HG03280 (cell line): ENCODE data around the gene ZFAND2A.
"Not testable (repeated sequence)": the region's sequence is repeated elsewhere in the genome, so short reads cannot be mapped to it uniquely, and the experiment has no call there.

ENCODE experiments used
- ATAC-seq: cut with Tn5 transposase; IDR thresholded peaks from one replicate; pipeline ENCODE4 v1.9.1; 2021; ENCODE audit warnings: mild to moderate bottlenecking, moderate library complexity; ENCODE audit not compliant: unreplicated experiment

The ZFAND2A gene

DNA sequence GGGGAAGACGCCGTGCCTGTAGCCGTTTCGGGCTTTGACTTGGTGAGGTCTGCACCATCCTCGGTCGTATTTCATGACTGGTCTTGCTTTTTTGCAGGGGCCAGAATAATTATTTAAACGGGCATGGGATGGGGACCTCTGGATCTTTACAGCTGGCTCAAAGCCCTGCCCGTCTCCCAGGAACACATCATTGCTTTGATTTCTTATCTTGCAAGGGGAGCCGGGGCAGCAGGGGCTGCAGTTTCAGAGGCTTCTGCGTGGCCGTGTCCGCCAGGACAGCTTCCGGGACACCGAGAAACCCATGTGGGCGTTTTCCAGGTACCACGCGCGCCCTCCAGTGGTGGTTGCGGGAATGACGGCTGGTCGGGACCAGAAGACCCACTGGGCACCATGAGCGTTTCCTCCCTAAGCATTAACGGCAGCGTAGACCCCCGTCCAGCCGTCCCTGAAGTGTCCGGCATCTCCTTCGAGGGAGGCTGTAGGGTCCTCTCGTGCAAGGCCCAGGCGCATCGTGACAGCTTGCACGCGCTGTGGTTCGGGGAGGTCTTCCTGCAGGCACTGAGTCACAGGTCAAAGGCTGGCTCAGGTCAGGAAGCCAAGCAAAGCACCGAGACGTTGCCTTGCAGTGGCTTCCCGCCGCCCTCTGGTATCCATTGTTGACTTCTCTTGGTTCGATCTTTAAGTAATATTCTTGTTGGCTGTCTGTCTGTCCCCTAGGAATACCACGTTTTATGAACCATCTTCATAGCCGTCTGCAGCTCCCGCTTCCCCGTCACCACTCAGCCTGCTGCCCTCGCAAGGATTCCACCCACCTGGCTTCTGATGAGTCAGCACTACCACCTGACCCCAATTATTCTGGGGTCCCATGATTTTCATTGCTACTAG lies 16.2 kb upstream of the ZFAND2A start:
- ATAC-seq: peak; percentile 68

- no peak for ATAC-seq
Observed at GRCh38 chr7:1175597-1175966, 15.6 kb upstream of the ZFAND2A start.

GRCh38 chr7:1174881-1175596 lies 15.0 kb upstream of the ZFAND2A start:
- no peak for ATAC-seq

DNA sequence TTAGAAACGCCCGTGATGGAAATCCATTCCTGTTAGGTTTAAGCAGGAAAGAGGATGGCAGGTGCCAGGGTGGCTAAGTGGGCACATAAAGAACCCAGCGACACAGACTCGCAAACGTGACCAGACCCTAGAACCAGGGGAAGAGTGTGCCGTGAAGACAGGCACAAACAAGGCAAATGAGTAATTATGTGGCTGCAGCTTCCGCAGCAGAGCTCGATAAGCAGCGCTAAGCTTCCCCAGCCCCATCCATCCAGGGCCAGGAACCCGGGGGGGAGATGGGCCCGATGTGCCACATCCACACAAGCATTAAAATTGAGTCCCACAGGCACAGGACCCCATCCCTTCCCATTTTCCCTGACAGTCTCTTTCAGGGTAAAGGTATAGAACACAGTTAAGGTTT lies 14.0 kb upstream of the ZFAND2A start:
- ATAC-seq: no peak

DNA sequence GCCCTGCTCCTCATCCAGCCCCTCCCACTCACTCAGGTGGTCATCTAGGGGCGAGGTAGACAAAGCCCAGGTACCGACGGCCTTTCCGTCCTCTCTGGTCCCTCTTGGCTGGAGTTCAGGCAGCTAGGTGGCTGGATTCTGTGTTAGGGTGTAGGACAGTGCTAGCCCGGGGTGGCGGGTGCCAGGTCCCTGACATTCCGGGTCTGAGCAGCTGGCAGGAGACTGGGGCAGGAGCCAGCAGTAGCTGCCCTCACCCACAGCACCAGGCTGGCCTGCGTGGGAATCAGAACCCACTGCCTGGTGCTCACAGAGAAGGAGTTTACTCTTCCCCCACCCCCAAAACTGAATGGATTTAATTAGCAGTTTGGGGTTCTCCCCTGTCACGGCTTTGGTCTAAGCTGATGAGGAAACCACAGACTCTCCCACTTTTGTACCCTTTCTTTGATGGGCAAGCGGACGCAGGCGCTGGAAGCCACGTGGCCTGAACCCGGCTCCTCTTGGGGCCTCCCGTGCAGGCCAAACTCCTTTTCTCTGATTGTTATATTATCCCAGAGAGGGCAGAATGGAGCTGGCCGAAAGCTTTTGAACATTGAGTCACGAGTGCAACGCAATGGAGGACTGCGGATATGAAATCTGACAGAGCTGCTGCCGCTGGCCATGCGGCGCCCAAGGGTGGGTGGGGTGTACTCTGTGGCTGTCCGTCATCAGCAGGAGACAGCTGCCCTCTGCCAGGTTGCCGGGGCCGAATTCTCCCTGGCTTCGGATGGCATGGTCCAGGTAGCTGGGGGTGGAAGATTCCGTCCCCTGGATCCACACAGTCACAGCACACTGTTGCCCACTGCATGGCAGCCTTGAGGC lies 12.9 kb upstream of the ZFAND2A start:
- no peak for ATAC-seq

GRCh38 chr7:1171516-1171915 lies 11.5 kb upstream of the ZFAND2A start:
- ATAC-seq: not testable (repeated sequence)

DNA sequence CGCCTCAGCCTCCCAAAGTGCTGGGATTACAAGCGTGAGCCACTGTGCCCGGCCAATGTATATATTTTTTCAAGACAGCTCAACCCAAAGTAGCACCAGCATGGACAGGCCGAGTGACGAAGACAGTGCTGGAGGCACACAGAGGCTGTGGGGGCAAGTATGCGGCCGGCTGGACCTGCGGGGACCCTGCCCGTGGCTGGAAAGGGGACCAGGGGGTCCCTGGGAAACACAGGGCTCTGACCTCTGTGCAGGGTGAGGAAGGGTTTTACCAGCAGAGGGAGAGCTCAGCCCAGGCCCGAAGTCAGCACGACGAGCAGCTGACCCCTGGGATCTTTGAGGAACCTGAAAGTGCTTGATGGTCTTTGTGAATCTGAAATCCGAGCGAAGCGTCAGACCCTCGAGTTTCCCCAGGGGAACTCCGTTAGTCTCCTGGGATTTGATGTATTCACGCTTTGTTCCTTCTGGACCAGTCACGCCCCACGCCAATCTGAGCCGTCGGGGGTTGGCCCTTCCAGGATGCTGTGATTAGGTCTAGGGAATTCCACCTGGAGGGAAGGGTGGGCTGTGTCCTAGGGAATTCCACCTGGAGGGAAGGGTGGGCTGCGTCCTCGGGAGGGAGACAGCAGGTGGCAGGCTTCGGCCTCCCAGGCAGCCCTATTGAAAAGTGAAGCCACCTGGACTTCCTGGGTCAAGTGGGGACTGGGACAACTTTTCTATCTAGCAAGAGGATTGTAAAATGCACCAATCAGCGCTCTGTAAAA lies 10.9 kb upstream of the ZFAND2A start:
- no peak for ATAC-seq

- ATAC-seq: peak; percentile 78
Observed at GRCh38 chr7:1169409-1170368, 9.7 kb upstream of the ZFAND2A start.

- ATAC-seq: no peak
Observed at GRCh38 chr7:1168422-1168821, 8.4 kb upstream of the ZFAND2A start.

GRCh38 chr7:1164436-1164835 lies 4.4 kb upstream of the ZFAND2A start:
- ATAC-seq: no peak

- no peak for ATAC-seq
Observed at GRCh38 chr7:1163121-1163520, 3.1 kb upstream of the ZFAND2A start.

GRCh38 chr7:1160670-1161021 lies 650 bp upstream of the ZFAND2A start:
- ATAC-seq: no peak

GRCh38 chr7:1159231-1159630 lies 765 bp downstream of the ZFAND2A start:
- not testable (repeated sequence) for ATAC-seq

DNA sequence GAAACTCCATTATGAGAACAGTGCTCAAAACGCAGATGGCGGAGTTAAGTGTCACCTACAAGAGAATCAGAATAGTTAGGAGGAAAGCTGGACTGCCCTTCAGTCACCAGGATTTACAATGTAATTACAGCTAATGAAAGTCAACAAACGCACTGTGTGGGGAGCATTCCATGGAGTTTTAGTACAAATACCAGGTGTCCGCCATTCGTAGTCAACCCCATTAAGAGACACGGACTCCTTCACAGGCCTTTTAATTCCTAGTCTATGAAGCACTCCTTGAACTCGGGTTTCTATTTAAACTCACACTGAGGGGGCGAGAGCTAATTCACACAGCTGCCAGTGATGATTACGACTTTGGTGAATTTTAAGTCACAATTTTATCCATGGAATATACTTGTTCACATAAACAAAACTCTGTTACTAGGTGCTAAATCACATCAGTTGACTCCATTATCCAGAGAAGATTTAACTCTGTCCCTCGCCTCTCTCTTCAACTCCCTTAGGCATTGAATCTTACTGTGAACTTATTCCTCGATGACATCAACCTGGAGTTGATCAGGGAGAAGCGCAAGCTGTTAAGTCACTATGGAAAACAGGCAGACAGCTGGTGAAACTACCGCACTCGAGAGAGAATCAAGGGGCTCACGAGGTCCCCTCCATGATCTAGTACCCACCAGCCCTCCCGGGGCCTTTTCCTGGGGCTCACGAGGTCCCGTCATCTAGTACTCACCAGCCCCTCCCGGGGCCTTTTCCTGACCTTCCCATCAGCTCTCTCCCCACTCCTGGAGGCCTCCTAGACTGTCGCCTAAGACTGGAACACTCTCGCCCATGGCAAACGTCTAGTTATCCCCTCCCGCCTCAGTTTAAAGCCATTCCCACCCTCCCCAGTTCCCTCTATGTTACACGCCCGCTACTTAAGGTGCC lies 1.5 kb downstream of the ZFAND2A start:
- ATAC-seq: no peak

DNA sequence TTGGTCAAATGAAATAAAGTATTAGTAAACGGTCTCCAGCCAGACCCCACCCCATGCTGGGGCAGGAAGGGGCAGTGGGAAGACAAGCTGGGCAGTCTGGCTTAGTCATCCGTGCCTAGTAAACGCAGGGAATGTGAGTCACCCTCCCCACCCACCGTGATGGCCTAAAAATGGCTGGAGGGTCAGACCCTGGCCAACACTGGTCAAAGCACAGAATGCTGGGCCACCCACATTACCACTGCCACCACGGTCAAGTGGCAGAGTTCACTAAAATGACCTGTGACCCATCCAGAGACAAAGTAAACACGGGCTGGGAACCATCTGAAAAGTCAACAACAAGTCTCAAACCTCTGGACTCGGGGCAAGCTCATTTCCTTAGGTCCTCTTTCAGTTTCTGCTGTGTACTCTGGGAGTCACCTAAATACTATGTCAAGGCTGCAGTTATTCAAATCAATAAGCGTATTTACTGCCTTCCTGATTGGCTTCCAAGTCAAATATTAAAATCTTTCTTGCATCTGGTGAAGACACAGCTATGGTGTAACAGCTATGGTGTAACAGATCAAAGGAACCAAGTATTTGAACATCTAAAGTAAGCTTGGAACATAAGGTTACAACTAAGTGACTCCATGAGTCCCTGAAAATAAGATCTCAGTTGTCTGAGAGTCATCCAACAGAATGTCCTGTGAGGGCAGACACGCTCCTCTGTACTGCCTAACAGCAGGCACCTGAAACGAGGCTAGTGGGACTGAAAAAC lies 3.0 kb downstream of the ZFAND2A start:
- no peak for ATAC-seq

GRCh38 chr7:1155818-1156781 lies 3.9 kb downstream of the ZFAND2A start:
- ATAC-seq: not testable (repeated sequence)
